H1 (cell line): ENCODE results near the gene KIAA1328.
A peak's percentile ranks its signal among the peaks of the same experiment; 100 is the strongest.

Source experiments
- BACH1 ChIP-seq: IDR thresholded peaks from 2 replicates; pipeline ENCODE4 v1.6.1; 2012; ENCODE audit warnings: low read length, improper control_type of control experiment
- CEBPB ChIP-seq: IDR thresholded peaks from 2 replicates; pipeline ENCODE4 v1.6.1; 2012; ENCODE audit warnings: low read depth, low read length
- CREB1 ChIP-seq: IDR thresholded peaks from 2 replicates; pipeline ENCODE4 v1.6.1; 2012; ENCODE audit warnings: inconsistent platforms
- CTCF ChIP-seq, 3 experiments: IDR thresholded peaks; 1 replicate in 2 of 3; 2 replicates in 1 of 3; pipeline versions ENCODE4 v1.5.1 to v1.6.1; 2011; ENCODE audit warnings: low read length in 3 of 3, mild to moderate bottlenecking in 3 of 3, inconsistent platforms in 2 of 3, low read depth in 1 of 3, moderate library complexity in 1 of 3; ENCODE audit not compliant: insufficient read depth in 1 of 3; ENCODE audit errors: control extremely low read depth in 1 of 3
- EZH2 ChIP-seq: fragments of 200-600 bp; sonication (generic); IDR thresholded peaks from 2 replicates; pipeline ENCODE4 v1.7.1; 2012; ENCODE audit warnings: low read depth, mild to moderate bottlenecking, moderate library complexity, low read length, inconsistent platforms; ENCODE audit not compliant: severe bottlenecking
- PHF8 ChIP-seq: fragments of 200-600 bp; sonication (generic); conservative IDR thresholded peaks from 2 replicates; pipeline ENCODE4 v1.7.1; 2012; ENCODE audit warnings: low read depth, mild to moderate bottlenecking, inconsistent platforms, low read length, moderate library complexity
- POLR2AphosphoS5 ChIP-seq: IDR thresholded peaks from 2 replicates; pipeline ENCODE4 v1.6.1; 2011; ENCODE audit warnings: low read depth, low read length
- SIN3A ChIP-seq, 2 experiments: IDR thresholded peaks in 1 of 2; conservative IDR thresholded peaks in 1 of 2; 2 replicates each; pipeline ENCODE4 v1.6.1; 2011 to 2012; ENCODE audit warnings: low read length in 2 of 2, improper control_type of control experiment in 1 of 2, low read depth in 1 of 2, mild to moderate bottlenecking in 1 of 2
- SP1 ChIP-seq: IDR thresholded peaks from 2 replicates; pipeline ENCODE4 v1.6.1; 2011; ENCODE audit warnings: low read depth, low read length
- SP2 ChIP-seq: IDR thresholded peaks from 2 replicates; pipeline ENCODE4 v1.6.1; 2012; ENCODE audit warnings: mild to moderate bottlenecking, low read length, inconsistent platforms

- no peak for TF ChIP-seq SP1
- no peak for TF ChIP-seq PHF8
- no peak for TF ChIP-seq CTCF (IDR thresholded peaks at IDR 0.05; ENCODE audit: control extremely low read depth in 1 of 3, insufficient read depth in 1 of 3, low read depth in 1 of 3, low read length in 3 of 3)
- peak; percentile 93 for TF ChIP-seq CEBPB
- no peak for TF ChIP-seq CREB1
- TF ChIP-seq BACH1 = no peak
- TF ChIP-seq POLR2AphosphoS5 = no peak
- no peak for TF ChIP-seq EZH2
- no peak for TF ChIP-seq SP2
- TF ChIP-seq SIN3A (conservative IDR thresholded peaks at IDR 0.05 in 1 of 2, IDR thresholded peaks at IDR 0.05 in 1 of 2; ENCODE audit: low read depth in 1 of 2, low read length in 2 of 2) = no peak
These were observed 235.3 kb downstream of the KIAA1328 start for GRCh38 chr18:37064187-37064586.
